CD14-positive monocyte (primary cell): Measurements from ENCODE around the gene LHPP. TPM values are rescaled to one million over a fixed set of nuclear protein-coding genes. Genes with fewer than 3 reads are reported as not detected.

Source experiments
- DNase-seq, 3 donors: peaks; one replicate each; pipeline ENCODE4 v3.0.0-alpha.2; 2011 to 2022
- H2AFZ ChIP-seq: 2 replicates; pipeline ENCODE4 v1.6.0; 2012; ENCODE audit warnings: mild to moderate bottlenecking, low read depth, low read length, inconsistent platforms; ENCODE audit not compliant: insufficient read depth, poor library complexity, severe bottlenecking
- H3K27ac ChIP-seq, 2 donors: 1 replicate in 1 of 2; 2 replicates in 1 of 2; pipeline ENCODE4 v1.5.1; 2012 to 2013; ENCODE audit warnings: low read length in 2 of 2, control low read depth in 1 of 2, inconsistent platforms in 1 of 2, low read depth in 1 of 2, mild to moderate bottlenecking in 1 of 2
- H3K27me3 ChIP-seq, 2 donors: one replicate each; pipeline versions ENCODE4 v1.6.0 to v1.6.1; 2011 to 2013; ENCODE audit warnings: low read length in 2 of 2; ENCODE audit not compliant: control insufficient read depth in 2 of 2, insufficient read depth in 2 of 2
- H3K36me3 ChIP-seq, 2 donors: replicated peaks in 1 of 2; 1 replicate in 1 of 2; 2 replicates in 1 of 2; pipeline versions ENCODE4 v1.5.1 to v1.6.1; 2012 to 2013; ENCODE audit warnings: low read length in 2 of 2, control low read depth in 1 of 2, inconsistent platforms in 1 of 2, mild to moderate bottlenecking in 1 of 2; ENCODE audit not compliant: insufficient read depth in 2 of 2, control insufficient read depth in 1 of 2
- H3K4me1 ChIP-seq, 2 donors: 1 replicate in 1 of 2; 2 replicates in 1 of 2; pipeline versions ENCODE4 v1.5.1 to v1.6.1; 2012 to 2013; ENCODE audit warnings: low read length in 2 of 2, control low read depth in 1 of 2, inconsistent platforms in 1 of 2, mild to moderate bottlenecking in 1 of 2, moderate library complexity in 1 of 2; ENCODE audit not compliant: insufficient read depth in 2 of 2, control insufficient read depth in 1 of 2
- H3K4me2 ChIP-seq: replicated peaks from 2 replicates; pipeline ENCODE3; 2012; ENCODE audit warnings: low read length, moderate library complexity, mild to moderate bottlenecking; ENCODE audit not compliant: poor library complexity, severe bottlenecking; ENCODE audit errors: extremely low read depth
- H3K4me3 ChIP-seq, 3 experiments: fragments of 200-600 bp in 1 of 3; sonication (generic) in 1 of 3; replicated peaks in 1 of 3; 1 replicate in 2 of 3; 2 replicates in 1 of 3; pipeline ENCODE4 v1.5.1; 2011 to 2013; ENCODE audit warnings: low read length in 3 of 3, mild to moderate bottlenecking in 3 of 3, control low read depth in 2 of 3, low read depth in 2 of 3, inconsistent platforms in 1 of 3, moderate library complexity in 1 of 3
- H3K79me2 ChIP-seq: 2 replicates; pipeline ENCODE4 v1.6.0; 2012; ENCODE audit warnings: mild to moderate bottlenecking, control low read depth, inconsistent platforms, low read length, moderate library complexity; ENCODE audit not compliant: insufficient read depth
- H3K9ac ChIP-seq: 2 replicates; pipeline ENCODE4 v1.6.0; 2017; ENCODE audit warnings: low read length, mild to moderate bottlenecking; ENCODE audit not compliant: insufficient read depth, poor library complexity, severe bottlenecking
- H3K9me3 ChIP-seq, 2 donors: replicated peaks in 1 of 2; 1 replicate in 1 of 2; 2 replicates in 1 of 2; pipeline versions ENCODE4 v1.5.1 to v1.6.1; 2012 to 2013; ENCODE audit warnings: low read length in 2 of 2, control low read depth in 1 of 2; ENCODE audit not compliant: control insufficient read depth in 1 of 2, insufficient read depth in 1 of 2
- H4K20me1 ChIP-seq: 2 replicates; pipeline ENCODE4 v1.6.0; 2012; ENCODE audit warnings: mild to moderate bottlenecking, low read length, control low read depth, moderate library complexity; ENCODE audit not compliant: insufficient read depth
- H3K27ac Mint-ChIP-seq, 7 donors: one replicate each; pipeline ENCODE4 v1.8.0; 2020; ENCODE audit warnings: mild to moderate bottlenecking in 7 of 7, mixed read lengths in 7 of 7, moderate library complexity in 6 of 7, inconsistent platforms in 2 of 7
- H3K27me3 Mint-ChIP-seq, 3 donors: one replicate each; pipeline ENCODE4 v1.8.0; 2021 to 2022; ENCODE audit warnings: low read depth in 3 of 3, mild to moderate bottlenecking in 3 of 3, mixed read lengths in 3 of 3, moderate library complexity in 3 of 3, inconsistent platforms in 1 of 3
- H3K36me3 Mint-ChIP-seq, 2 donors: one replicate each; pipeline ENCODE4 v1.8.0; 2020; ENCODE audit warnings: mixed read lengths in 2 of 2, inconsistent platforms in 1 of 2, mild to moderate bottlenecking in 1 of 2
- H3K4me1 Mint-ChIP-seq: one replicate; pipeline ENCODE4 v1.8.0; 2020; ENCODE audit warnings: mild to moderate bottlenecking, mixed read lengths
- H3K4me3 Mint-ChIP-seq, 2 donors: one replicate each; pipeline ENCODE4 v1.8.0; 2020; ENCODE audit warnings: mild to moderate bottlenecking in 2 of 2, mixed read lengths in 2 of 2, moderate library complexity in 1 of 2
- H3K9me3 Mint-ChIP-seq, 7 donors: one replicate each; pipeline ENCODE4 v1.8.0; 2020 to 2022; ENCODE audit warnings: mixed read lengths in 7 of 7, mild to moderate bottlenecking in 6 of 7, moderate library complexity in 6 of 7, inconsistent platforms in 2 of 7
- WGBS: methylation state at CpG from one replicate; pipeline ENCODE4 v1.1.5; 2013; ENCODE audit warnings: missing lambda C conversion rate; ENCODE audit not compliant: insufficient coverage; 5-methylcytosine and 5-hydroxymethylcytosine counted together
- intact Hi-C, 2 donors: fragments of 100-400 bp; cut with micrococcal nuclease; formaldehyde crosslinking; loops; one replicate each; pipeline versions ENCODE4 v1.15.0 to v1.15.1; 2023
- polyA plus RNA-seq, 3 donors: library from polyadenylated mRNA; depleted of rRNA in 1 of 3; unstranded in 2 of 3; stranded (reverse) in 1 of 3; fragments of 300-500 nt in 2 of 3; fragments of >200 nt in 1 of 3; fragmentation: Illumina TruSeq in 2 of 3; gene quantifications; 1 replicate in 2 of 3; 2 replicates in 1 of 3; pipeline ENCODE4 v1.2.3, GENCODE V29; 2012 to 2021
- TF ChIP-seq, protein P1 (sequence below): fragments of 200-600 bp; IDR thresholded peaks from one replicate; pipeline ENCODE4 v1.8.0; 2022; ENCODE audit warnings: antibody characterized with exemption, mild to moderate bottlenecking

Gene LHPP
- polyA plus RNA-seq, 3 donors: 15.2 to 20.6 (median 19.5) TPM

DNA sequence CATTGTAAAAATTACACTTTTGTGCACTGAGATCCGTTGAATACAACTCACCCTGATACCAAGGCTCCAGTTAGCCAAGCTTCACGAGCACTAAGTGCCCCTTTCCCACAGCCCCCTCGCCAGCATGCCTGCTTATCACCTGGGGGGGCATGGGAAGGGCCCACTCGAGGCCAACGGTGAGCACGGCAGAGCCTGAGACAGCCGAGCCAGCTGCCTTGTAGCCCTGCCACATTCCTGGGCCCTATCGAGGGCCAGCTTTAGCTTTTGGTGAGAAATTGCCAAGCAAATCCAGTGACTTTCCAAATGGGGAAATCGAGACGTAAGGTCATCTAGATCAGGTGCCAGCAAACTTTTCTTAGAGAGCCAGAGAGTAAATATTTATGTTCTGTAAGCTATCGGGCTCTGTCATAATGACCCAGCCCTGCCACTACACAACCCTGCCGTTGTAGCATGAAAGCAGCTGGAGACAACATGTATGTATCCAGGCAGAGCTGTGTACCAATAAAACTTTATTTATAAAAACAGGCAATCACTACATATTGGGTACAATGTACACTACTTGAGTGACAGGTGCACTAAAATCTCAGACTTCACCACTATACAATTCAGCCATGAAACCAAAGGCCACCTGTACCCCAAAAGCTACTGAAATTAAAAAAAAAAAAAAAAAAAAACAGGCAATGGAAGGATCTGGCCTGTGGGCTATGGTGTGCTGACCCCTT, 198.9 kb downstream of the LHPP start:
- Mint-ChIP-seq H3K27me3 (peaks cover 0 to 2% (median 2%) of the 10 kb centered on the region in 3 donors), H3K27ac (peak overlapping the region in 3 of 7 donors; percentile 15 to 79 (median 52)), H3K36me3 (peaks cover 56 to 70% of the 10 kb centered on the region in 2 donors), H3K9me3 (no peaks in the 10 kb centered on the region), H3K4me3 (no peak overlapping the region), H3K4me1 (peaks cover 44% of the 10 kb centered on the region)
- DNase-seq: no peak
- 97% methylated on average over 8 of the region's 12 CpGs for WGBS
- TF ChIP-seq, protein P1, sequence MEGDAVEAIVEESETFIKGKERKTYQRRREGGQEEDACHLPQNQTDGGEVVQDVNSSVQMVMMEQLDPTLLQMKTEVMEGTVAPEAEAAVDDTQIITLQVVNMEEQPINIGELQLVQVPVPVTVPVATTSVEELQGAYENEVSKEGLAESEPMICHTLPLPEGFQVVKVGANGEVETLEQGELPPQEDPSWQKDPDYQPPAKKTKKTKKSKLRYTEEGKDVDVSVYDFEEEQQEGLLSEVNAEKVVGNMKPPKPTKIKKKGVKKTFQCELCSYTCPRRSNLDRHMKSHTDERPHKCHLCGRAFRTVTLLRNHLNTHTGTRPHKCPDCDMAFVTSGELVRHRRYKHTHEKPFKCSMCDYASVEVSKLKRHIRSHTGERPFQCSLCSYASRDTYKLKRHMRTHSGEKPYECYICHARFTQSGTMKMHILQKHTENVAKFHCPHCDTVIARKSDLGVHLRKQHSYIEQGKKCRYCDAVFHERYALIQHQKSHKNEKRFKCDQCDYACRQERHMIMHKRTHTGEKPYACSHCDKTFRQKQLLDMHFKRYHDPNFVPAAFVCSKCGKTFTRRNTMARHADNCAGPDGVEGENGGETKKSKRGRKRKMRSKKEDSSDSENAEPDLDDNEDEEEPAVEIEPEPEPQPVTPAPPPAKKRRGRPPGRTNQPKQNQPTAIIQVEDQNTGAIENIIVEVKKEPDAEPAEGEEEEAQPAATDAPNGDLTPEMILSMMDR: no peak
- no peaks in the 10 kb centered on the region for H3K9me3 ChIP-seq
- peaks cover 93% of the 10 kb centered on the region for H4K20me1 ChIP-seq
- no peak overlapping the region for H2AFZ ChIP-seq
- H3K36me3 ChIP-seq: peaks cover 22 to 51% of the 10 kb centered on the region in 2 donors
- H3K27ac ChIP-seq: no peak overlapping the region
- intact Hi-C loops: no loop called here
- no peak overlapping the region for H3K9ac ChIP-seq
- no peaks in the 10 kb centered on the region for H3K27me3 ChIP-seq
- H3K4me1 ChIP-seq: peaks cover 13 to 28% of the 10 kb centered on the region in 2 donors
- peaks cover 90% of the 10 kb centered on the region for H3K79me2 ChIP-seq
- H3K4me3 ChIP-seq: no peak overlapping the region
- no peak overlapping the region for H3K4me2 ChIP-seq

DNA sequence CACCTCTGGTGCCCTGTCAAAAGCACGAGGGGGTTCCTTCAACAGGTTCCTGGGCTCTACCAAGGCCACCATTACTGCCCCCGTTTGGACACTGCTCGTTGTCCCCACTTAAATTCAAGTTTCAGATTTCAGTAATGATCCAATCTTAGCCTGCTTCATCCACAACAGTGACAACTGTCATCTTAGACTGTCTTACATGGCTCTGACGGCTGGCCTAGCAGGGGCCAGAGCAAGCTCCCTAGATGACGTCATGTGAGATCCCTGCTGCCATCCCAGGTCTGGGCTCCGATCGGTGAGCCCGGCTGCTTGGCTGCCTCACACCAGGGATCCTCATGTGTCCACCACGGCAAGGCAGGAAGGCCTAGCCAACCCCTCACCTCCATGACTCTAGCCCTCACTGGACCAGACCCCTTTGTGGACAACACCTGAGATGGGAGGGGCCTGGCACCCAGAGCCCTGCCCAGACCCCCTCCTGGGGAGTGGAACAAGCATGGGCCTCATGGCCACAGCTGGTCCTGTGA, 200.1 kb downstream of the LHPP start:
- Histone ChIP-seq H3K79me2 (peaks cover 90% of the 10 kb centered on the region), H3K36me3 (peaks cover 32 to 52% of the 10 kb centered on the region in 2 donors), H3K27me3 (no peaks in the 10 kb centered on the region), H3K27ac (peak overlapping the region in 1 of 2 donors; percentile 28), H3K9me3 (no peaks in the 10 kb centered on the region), H4K20me1 (peaks cover 94% of the 10 kb centered on the region), H3K4me2 (no peak overlapping the region), H2AFZ (no peak overlapping the region), H3K4me1 (peaks cover 12 to 17% of the 10 kb centered on the region in 2 donors), H3K9ac (no peak overlapping the region), H3K4me3 (no peak overlapping the region)
- 94% methylated on average over 7 of the region's 9 CpGs for WGBS
- DNase-seq: no peak
- Mint-ChIP-seq H3K27ac (peak overlapping the region in 4 of 7 donors; percentile 4 to 79 (median 22)), H3K36me3 (peaks cover 49 to 71% of the 10 kb centered on the region in 2 donors), H3K27me3 (peaks cover 0 to 2% (median 2%) of the 10 kb centered on the region in 3 donors), H3K9me3 (no peaks in the 10 kb centered on the region), H3K4me1 (peaks cover 35% of the 10 kb centered on the region), H3K4me3 (no peak overlapping the region)
- TF ChIP-seq, protein P1: no peak
- intact Hi-C loops: no loop called here
